A549 (cell line): Measurements from ENCODE around the gene UBN1.

ENCODE experiments used
- BCL3 ChIP-seq: fragments of >200 bp; sonication (Bioruptor Twin); formaldehyde crosslinking; IDR thresholded peaks from 3 replicates; pipeline ENCODE4 v1.6.1; 2016
- CEBPB ChIP-seq, 2 experiments: fragments of >200 bp in 1 of 2; sonication (Bioruptor Twin) in 1 of 2; formaldehyde crosslinking in 1 of 2; IDR thresholded peaks; 2 replicates each; pipeline ENCODE4 v1.6.1; 2012 to 2016
- CHD2 ChIP-seq: fragments of 150-350 bp; IDR thresholded peaks from 2 replicates; pipeline ENCODE4 v1.6.1; 2014; ENCODE audit warnings: low read length; ENCODE audit not compliant: partially characterized antibody
- CTCF ChIP-seq: fragments of >200 bp; sonication (Bioruptor Twin); formaldehyde crosslinking; IDR thresholded peaks from 3 replicates; pipeline ENCODE4 v1.5.1; 2016
- EP300 ChIP-seq, 2 experiments: fragments of >200 bp; sonication (Bioruptor Twin); formaldehyde crosslinking; IDR thresholded peaks; 2 replicates in 1 of 2; 3 replicates in 1 of 2; pipeline ENCODE4 v1.6.1; 2016 to 2017
- FOSL2 ChIP-seq, 2 experiments: fragments of 450-650 bp in 1 of 2; fragments of >200 bp in 1 of 2; sonication (Bioruptor Twin) in 1 of 2; formaldehyde crosslinking; IDR thresholded peaks; 2 replicates each; pipeline versions ENCODE4 v1.5.0 to v1.6.1; 2016 to 2020; ENCODE audit warnings: mild to moderate bottlenecking in 1 of 2, moderate library complexity in 1 of 2
- JUNB ChIP-seq: fragments of >200 bp; sonication (Bioruptor Twin); formaldehyde crosslinking; IDR thresholded peaks from 2 replicates; pipeline ENCODE4 v1.6.1; 2016
- MAX ChIP-seq: IDR thresholded peaks from 2 replicates; pipeline ENCODE4 v1.6.1; 2012
- PHF8 ChIP-seq: fragments of 200-600 bp; sonication (generic); IDR thresholded peaks from 2 replicates; pipeline ENCODE4 v1.6.1; 2016; ENCODE audit warnings: low read depth, mild to moderate bottlenecking, antibody characterized with exemption, moderate library complexity, borderline replicate concordance
- POLR2A ChIP-seq: IDR thresholded peaks from 2 replicates; pipeline ENCODE4 v1.6.1; 2012; ENCODE audit warnings: mild to moderate bottlenecking, low read length
- RAD21 ChIP-seq, 2 experiments: fragments of >200 bp in 1 of 2; sonication (Bioruptor Twin) in 1 of 2; formaldehyde crosslinking in 1 of 2; IDR thresholded peaks in 1 of 2; conservative IDR thresholded peaks in 1 of 2; 2 replicates in 1 of 2; 3 replicates in 1 of 2; pipeline ENCODE4 v1.6.1; 2012 to 2018; ENCODE audit warnings: inconsistent platforms in 1 of 2
- REST ChIP-seq: fragments of 200-600 bp; sonication (generic); IDR thresholded peaks from 2 replicates; pipeline ENCODE4 v1.6.1; 2016; ENCODE audit warnings: antibody characterized with exemption, mild to moderate bottlenecking, moderate library complexity
- RNF2 ChIP-seq: fragments of 200-600 bp; sonication (generic); IDR thresholded peaks from 2 replicates; pipeline ENCODE4 v1.6.1; 2016; ENCODE audit warnings: low read depth, mild to moderate bottlenecking, antibody characterized with exemption, moderate library complexity, borderline replicate concordance

- TF ChIP-seq CTCF: no peak
- TF ChIP-seq POLR2A: no peak
- no peak for TF ChIP-seq JUNB
- no peak for TF ChIP-seq FOSL2 (IDR thresholded peaks at IDR 0.05)
- TF ChIP-seq FOSL2 (CRISPR knock-in tag; IDR thresholded peaks at IDR 0.05): no peak
- no peak for TF ChIP-seq REST
- TF ChIP-seq EP300 (IDR thresholded peaks at IDR 0.05): no peak
- no peak for TF ChIP-seq RNF2
- TF ChIP-seq PHF8: no peak
- TF ChIP-seq CEBPB (IDR thresholded peaks at IDR 0.05): no peak
- TF ChIP-seq MAX: no peak
- TF ChIP-seq BCL3: no peak
- TF ChIP-seq RAD21 (conservative IDR thresholded peaks at IDR 0.05 in 1 of 2, IDR thresholded peaks at IDR 0.05 in 1 of 2): no peak
- no peak for TF ChIP-seq CHD2
Measured at GRCh38 chr16:4814046-4814445, 33.2 kb upstream of the UBN1 start.
